ENCODE measurements around the gene PPM1M.

DNA sequence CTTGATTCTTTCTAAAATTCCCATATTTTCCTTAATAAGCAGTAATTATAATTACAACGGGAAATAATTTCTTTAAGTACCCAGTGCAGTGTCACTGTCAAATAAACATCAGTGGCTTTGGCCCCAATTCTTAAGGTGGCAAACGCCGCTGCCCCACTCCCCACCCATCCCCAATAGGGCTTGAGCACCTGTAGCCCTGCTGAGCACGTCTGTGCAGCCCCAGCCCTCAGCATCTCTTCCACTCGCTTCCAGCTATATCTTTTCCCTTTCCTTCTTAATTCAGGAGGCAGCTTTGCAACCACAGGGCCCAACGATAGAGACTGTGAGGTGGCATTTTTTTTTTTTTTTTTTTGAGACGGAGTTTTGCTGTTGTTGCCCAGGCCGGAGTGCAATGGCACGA is 9.0 kb downstream of the PPM1M start:
- TF ChIP-seq, protein P1, sequence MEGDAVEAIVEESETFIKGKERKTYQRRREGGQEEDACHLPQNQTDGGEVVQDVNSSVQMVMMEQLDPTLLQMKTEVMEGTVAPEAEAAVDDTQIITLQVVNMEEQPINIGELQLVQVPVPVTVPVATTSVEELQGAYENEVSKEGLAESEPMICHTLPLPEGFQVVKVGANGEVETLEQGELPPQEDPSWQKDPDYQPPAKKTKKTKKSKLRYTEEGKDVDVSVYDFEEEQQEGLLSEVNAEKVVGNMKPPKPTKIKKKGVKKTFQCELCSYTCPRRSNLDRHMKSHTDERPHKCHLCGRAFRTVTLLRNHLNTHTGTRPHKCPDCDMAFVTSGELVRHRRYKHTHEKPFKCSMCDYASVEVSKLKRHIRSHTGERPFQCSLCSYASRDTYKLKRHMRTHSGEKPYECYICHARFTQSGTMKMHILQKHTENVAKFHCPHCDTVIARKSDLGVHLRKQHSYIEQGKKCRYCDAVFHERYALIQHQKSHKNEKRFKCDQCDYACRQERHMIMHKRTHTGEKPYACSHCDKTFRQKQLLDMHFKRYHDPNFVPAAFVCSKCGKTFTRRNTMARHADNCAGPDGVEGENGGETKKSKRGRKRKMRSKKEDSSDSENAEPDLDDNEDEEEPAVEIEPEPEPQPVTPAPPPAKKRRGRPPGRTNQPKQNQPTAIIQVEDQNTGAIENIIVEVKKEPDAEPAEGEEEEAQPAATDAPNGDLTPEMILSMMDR (IDR thresholded peaks at IDR 0.05): no peak
- no peak for TF ChIP-seq POLR2A (IDR thresholded peaks at IDR 0.05)

Measured in right lobe of liver (tissue), 4 donors.